ENCODE results near the gene ARHGAP23.

DNA sequence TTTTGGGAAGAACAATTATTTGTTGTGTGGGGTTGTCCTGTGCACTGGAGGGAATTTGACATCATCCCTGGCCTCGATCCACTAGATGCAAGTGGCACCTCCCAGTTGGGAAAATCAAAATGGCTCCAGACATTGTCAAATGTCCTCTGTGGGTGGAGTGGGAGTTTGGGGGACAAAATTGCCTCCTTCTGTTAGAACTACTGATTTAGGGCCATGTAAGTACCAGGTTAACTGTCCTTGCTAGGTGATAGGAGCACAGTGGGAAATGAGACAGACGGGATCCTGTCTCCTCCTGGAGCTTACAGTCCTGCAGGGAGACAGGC is 56.8 kb downstream of the ARHGAP23 start:
- no peak for TF ChIP-seq EZH2 (IDR thresholded peaks at IDR 0.05; ENCODE audit: borderline replicate concordance, low read length)
- TF ChIP-seq, protein P1, sequence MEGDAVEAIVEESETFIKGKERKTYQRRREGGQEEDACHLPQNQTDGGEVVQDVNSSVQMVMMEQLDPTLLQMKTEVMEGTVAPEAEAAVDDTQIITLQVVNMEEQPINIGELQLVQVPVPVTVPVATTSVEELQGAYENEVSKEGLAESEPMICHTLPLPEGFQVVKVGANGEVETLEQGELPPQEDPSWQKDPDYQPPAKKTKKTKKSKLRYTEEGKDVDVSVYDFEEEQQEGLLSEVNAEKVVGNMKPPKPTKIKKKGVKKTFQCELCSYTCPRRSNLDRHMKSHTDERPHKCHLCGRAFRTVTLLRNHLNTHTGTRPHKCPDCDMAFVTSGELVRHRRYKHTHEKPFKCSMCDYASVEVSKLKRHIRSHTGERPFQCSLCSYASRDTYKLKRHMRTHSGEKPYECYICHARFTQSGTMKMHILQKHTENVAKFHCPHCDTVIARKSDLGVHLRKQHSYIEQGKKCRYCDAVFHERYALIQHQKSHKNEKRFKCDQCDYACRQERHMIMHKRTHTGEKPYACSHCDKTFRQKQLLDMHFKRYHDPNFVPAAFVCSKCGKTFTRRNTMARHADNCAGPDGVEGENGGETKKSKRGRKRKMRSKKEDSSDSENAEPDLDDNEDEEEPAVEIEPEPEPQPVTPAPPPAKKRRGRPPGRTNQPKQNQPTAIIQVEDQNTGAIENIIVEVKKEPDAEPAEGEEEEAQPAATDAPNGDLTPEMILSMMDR (conservative IDR thresholded peaks at IDR 0.05 in 1 of 2, IDR thresholded peaks at IDR 0.05 in 1 of 2; ENCODE audit: extremely low read depth in 1 of 2, insufficient read depth in 1 of 2, low read depth in 1 of 2, low read length in 2 of 2): no peak

All from mammary epithelial cell (primary cell).